ENCODE results near the gene SRGAP2. TPM values are rescaled to one million over a fixed set of nuclear protein-coding genes. Genes with fewer than 3 reads are reported as not detected.
"Not testable (repeated sequence)": the region's sequence is repeated elsewhere in the genome, so short reads cannot be mapped to it uniquely, and the experiment has no call there.

Gene SRGAP2
- total and polyA plus RNA-seq, 4 donors = 69.2 to 96.9 (median 85.4) TPM

DNA sequence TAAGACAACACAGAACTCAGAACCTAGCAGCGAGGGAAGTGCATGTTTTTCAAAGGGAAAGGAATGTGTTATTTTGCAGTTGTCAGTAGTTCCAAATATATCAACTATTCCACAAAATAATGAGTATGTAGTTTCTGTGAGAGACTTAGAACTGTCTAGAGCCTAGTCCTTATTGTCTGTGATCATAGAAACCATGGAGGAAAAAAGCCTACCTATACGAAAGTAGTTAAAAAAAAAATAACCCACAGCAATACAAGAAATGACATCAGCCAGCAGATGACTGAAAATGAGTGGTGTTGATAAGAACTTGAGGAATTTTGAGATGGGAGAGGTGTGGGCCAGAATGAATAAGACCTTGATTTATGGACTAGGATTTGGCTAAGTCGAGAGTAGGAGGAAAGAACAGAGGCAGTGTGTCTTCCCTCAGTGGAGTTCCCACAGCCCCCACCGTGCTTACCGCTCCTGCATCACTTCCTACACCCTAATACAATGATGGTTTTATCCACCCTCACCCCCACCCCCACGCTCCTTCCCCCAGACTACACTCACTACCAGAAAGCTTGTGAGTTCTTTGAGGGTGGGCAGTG is 20.9 kb downstream of the SRGAP2 start:
- not testable (repeated sequence) for H3K9me3 ChIP-seq (ENCODE audit: control insufficient read depth, insufficient read depth, low read length); H3K36me3 ChIP-seq (ENCODE audit: control insufficient read depth, insufficient read depth, low read length); H3K27me3 ChIP-seq (ENCODE audit: control insufficient read depth, insufficient read depth, low read length); H3K27ac ChIP-seq (ENCODE audit: low read depth, low read length); H3K4me1 ChIP-seq (ENCODE audit: control insufficient read depth, insufficient read depth, low read length); H3K4me3 ChIP-seq (ENCODE audit: low read depth, low read length)
- peak in 1 of 6 donors; percentile 0 for DNase-seq (ENCODE audit: low read depth in 4 of 6, low spot score in 6 of 6)
- no CpG with 5 or more reads among the region's 6 CpGs for WGBS (ENCODE audit: insufficient coverage)

DNA sequence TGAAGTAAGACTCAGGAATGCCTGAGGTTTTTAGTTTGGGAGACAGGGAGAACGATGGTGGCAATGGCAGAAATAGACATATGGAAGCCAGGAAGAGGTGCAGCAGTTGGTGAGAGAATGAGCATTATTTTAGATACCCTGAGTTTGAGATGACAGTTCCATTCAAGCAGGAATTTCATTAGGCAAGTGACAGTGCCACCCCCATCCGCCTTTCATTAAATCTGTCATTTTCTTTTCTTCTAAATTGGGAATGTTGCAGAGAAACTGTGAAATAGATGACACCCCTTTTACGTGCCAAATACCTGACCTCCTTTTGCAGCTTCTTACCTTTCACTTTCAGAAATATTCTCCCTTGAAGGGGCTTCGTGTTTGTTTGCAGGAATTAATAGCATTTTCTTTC is 22.0 kb downstream of the SRGAP2 start:
- H3K4me3 ChIP-seq (ENCODE audit: low read depth, low read length); H3K4me1 ChIP-seq (ENCODE audit: control insufficient read depth, insufficient read depth, low read length); H3K9me3 ChIP-seq (ENCODE audit: control insufficient read depth, insufficient read depth, low read length); H3K27ac ChIP-seq (ENCODE audit: low read depth, low read length); H3K27me3 ChIP-seq (ENCODE audit: control insufficient read depth, insufficient read depth, low read length); DNase-seq (ENCODE audit: low read depth in 4 of 6, low spot score in 6 of 6); H3K36me3 ChIP-seq (ENCODE audit: control insufficient read depth, insufficient read depth, low read length): not testable (repeated sequence)
- WGBS (ENCODE audit: insufficient coverage) = no CpG with 5 or more reads among the region's 4 CpGs

DNA sequence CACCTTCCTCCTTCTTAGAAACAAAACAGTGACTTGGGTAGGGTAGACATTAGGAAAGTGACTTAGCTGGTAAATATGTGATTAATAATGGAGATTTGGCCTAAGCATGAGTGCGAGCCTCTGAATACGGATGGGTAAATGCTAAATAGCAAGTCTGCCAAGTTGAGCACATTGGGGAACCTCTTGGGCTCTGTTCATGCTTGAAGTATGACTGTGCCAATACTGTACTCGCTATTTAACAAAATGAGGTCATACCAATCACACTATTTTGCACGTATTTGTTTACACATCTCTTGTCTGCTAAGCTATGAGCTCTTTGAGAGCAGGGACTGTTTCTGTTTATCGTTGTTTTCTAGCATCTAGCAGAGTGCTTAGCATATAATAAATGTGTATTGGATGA is 23.5 kb downstream of the SRGAP2 start:
- H3K36me3 ChIP-seq (ENCODE audit: control insufficient read depth, insufficient read depth, low read length); H3K9me3 ChIP-seq (ENCODE audit: control insufficient read depth, insufficient read depth, low read length); H3K27ac ChIP-seq (ENCODE audit: low read depth, low read length); H3K4me1 ChIP-seq (ENCODE audit: control insufficient read depth, insufficient read depth, low read length); H3K4me3 ChIP-seq (ENCODE audit: low read depth, low read length); H3K27me3 ChIP-seq (ENCODE audit: control insufficient read depth, insufficient read depth, low read length); DNase-seq (ENCODE audit: low read depth in 4 of 6, low spot score in 6 of 6): not testable (repeated sequence)
- WGBS (ENCODE audit: insufficient coverage) = no CpG with 5 or more reads among the region's 5 CpGs

GRCh38 chr1:206229286-206229685 is 25.9 kb downstream of the SRGAP2 start:
- H3K27me3 ChIP-seq (ENCODE audit: control insufficient read depth, insufficient read depth, low read length); DNase-seq (ENCODE audit: low read depth in 4 of 6, low spot score in 6 of 6); H3K36me3 ChIP-seq (ENCODE audit: control insufficient read depth, insufficient read depth, low read length); H3K4me3 ChIP-seq (ENCODE audit: low read depth, low read length); H3K27ac ChIP-seq (ENCODE audit: low read depth, low read length); H3K4me1 ChIP-seq (ENCODE audit: control insufficient read depth, insufficient read depth, low read length); H3K9me3 ChIP-seq (ENCODE audit: control insufficient read depth, insufficient read depth, low read length): not testable (repeated sequence)
- no CpG with 5 or more reads among the region's 2 CpGs for WGBS (ENCODE audit: insufficient coverage)

- H3K9me3 ChIP-seq (ENCODE audit: control insufficient read depth, insufficient read depth, low read length); H3K4me1 ChIP-seq (ENCODE audit: control insufficient read depth, insufficient read depth, low read length); H3K36me3 ChIP-seq (ENCODE audit: control insufficient read depth, insufficient read depth, low read length); H3K27me3 ChIP-seq (ENCODE audit: control insufficient read depth, insufficient read depth, low read length); DNase-seq (ENCODE audit: low read depth in 4 of 6, low spot score in 6 of 6); H3K27ac ChIP-seq (ENCODE audit: low read depth, low read length); H3K4me3 ChIP-seq (ENCODE audit: low read depth, low read length): not testable (repeated sequence)
- WGBS (ENCODE audit: insufficient coverage) = 85% methylated on average over 4 of the region's 9 CpGs
These were observed 28.6 kb downstream of the SRGAP2 start for GRCh38 chr1:206231989-206232388.

DNA sequence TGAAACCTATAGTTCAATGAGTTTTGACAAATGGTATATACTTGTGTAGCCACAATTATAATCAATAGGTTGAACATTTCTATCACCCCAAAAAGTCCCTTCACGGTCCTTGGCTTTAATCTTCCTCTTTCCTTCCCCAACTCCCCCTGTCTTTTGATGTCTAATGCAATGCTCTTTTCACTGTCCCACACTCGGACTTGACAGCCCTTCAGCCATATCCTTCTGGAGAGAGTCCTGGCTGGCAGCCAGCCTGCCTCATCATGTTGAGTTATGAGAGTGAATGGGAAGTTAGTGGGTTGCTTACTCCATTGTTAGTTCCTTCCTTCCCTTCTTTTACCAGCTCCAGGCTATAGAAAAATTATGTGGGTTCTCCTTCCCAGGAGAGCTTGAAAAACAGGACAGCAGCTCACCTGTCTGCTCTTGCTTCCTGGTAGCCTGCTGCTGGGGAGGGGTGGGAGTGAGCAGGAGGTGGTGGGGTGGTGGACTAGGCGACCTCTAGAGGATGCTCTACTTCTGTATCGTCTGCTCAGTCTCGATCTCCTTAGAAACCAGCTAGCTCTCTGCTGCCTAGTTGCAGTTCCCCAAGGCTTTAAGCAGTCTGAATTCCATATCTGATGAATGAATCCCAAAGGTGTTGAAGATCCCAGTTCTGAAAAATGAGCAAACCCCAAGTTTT is 29.8 kb downstream of the SRGAP2 start:
- not testable (repeated sequence) for H3K27ac ChIP-seq (ENCODE audit: low read depth, low read length); H3K9me3 ChIP-seq (ENCODE audit: control insufficient read depth, insufficient read depth, low read length); H3K4me1 ChIP-seq (ENCODE audit: control insufficient read depth, insufficient read depth, low read length); H3K36me3 ChIP-seq (ENCODE audit: control insufficient read depth, insufficient read depth, low read length); H3K4me3 ChIP-seq (ENCODE audit: low read depth, low read length); DNase-seq (ENCODE audit: low read depth in 4 of 6, low spot score in 6 of 6); H3K27me3 ChIP-seq (ENCODE audit: control insufficient read depth, insufficient read depth, low read length)
- WGBS (ENCODE audit: insufficient coverage) = no CpG with 5 or more reads among the region's 5 CpGs

- no CpG with 5 or more reads among the region's 3 CpGs for WGBS (ENCODE audit: insufficient coverage)
- not testable (repeated sequence) for H3K27ac ChIP-seq (ENCODE audit: low read depth, low read length); DNase-seq (ENCODE audit: low read depth in 4 of 6, low spot score in 6 of 6); H3K4me1 ChIP-seq (ENCODE audit: control insufficient read depth, insufficient read depth, low read length); H3K9me3 ChIP-seq (ENCODE audit: control insufficient read depth, insufficient read depth, low read length); H3K4me3 ChIP-seq (ENCODE audit: low read depth, low read length); H3K27me3 ChIP-seq (ENCODE audit: control insufficient read depth, insufficient read depth, low read length); H3K36me3 ChIP-seq (ENCODE audit: control insufficient read depth, insufficient read depth, low read length)
These were observed 31.0 kb downstream of the SRGAP2 start for GRCh38 chr1:206234189-206234916.

- H3K36me3 ChIP-seq (ENCODE audit: control insufficient read depth, insufficient read depth, low read length); H3K4me3 ChIP-seq (ENCODE audit: low read depth, low read length); H3K4me1 ChIP-seq (ENCODE audit: control insufficient read depth, insufficient read depth, low read length); H3K27ac ChIP-seq (ENCODE audit: low read depth, low read length); H3K9me3 ChIP-seq (ENCODE audit: control insufficient read depth, insufficient read depth, low read length); DNase-seq (ENCODE audit: low read depth in 4 of 6, low spot score in 6 of 6); H3K27me3 ChIP-seq (ENCODE audit: control insufficient read depth, insufficient read depth, low read length): not testable (repeated sequence)
- WGBS (ENCODE audit: insufficient coverage) = no CpG with 5 or more reads among the region's 2 CpGs
These were observed 31.8 kb downstream of the SRGAP2 start for GRCh38 chr1:206235190-206235589.

DNA sequence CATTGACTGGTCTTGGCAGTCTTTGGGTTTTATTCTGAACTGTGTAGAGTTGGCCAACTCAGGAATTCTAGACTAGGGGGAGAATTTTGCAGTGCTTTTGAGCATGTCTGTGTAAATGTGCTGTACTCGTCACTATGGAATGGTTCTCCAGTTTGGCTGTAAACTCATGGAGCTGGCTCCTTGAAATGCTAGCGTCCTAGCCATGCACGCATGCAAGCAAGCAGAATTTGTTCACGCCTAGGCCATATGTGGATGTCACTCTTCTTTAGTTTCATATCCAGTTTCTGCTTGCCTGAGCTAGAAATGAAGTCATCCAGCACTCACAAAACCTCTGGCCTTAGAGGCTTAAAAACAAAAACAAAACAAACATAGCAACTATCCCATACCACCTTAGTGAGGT is 36.9 kb downstream of the SRGAP2 start:
- no CpG with 5 or more reads among the region's 4 CpGs for WGBS (ENCODE audit: insufficient coverage)

DNA sequence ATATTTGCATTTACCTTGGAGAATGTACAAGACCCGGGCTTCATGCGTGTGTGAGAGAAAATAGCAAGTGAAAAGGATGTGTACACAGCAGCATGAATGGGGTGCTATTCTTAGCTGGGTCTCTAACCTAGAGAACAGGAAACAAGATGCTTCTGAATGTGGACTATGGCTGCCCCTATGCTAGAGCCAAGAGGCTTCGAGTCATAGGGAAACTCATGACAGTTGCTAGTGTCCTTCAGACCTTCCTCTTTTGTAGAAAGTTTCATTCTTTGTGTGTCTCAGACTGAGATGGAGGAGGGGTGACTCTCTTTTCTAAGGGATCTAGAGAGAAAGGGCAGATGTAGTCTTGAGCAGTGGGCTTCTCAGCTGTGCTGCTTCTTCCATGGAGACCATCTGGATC is 40.0 kb downstream of the SRGAP2 start:
- H3K27me3 ChIP-seq (ENCODE audit: control insufficient read depth, insufficient read depth, low read length); H3K27ac ChIP-seq (ENCODE audit: low read depth, low read length); H3K36me3 ChIP-seq (ENCODE audit: control insufficient read depth, insufficient read depth, low read length); DNase-seq (ENCODE audit: low read depth in 4 of 6, low spot score in 6 of 6); H3K4me3 ChIP-seq (ENCODE audit: low read depth, low read length); H3K4me1 ChIP-seq (ENCODE audit: control insufficient read depth, insufficient read depth, low read length); H3K9me3 ChIP-seq (ENCODE audit: control insufficient read depth, insufficient read depth, low read length): not testable (repeated sequence)
- WGBS (ENCODE audit: insufficient coverage) = 67% methylated on average over 1 of the region's 3 CpGs

More for the DNA sequence above, 36.9 kb downstream of the SRGAP2 start:
- H3K36me3 ChIP-seq (ENCODE audit: control insufficient read depth, insufficient read depth, low read length); H3K27me3 ChIP-seq (ENCODE audit: control insufficient read depth, insufficient read depth, low read length); H3K27ac ChIP-seq (ENCODE audit: low read depth, low read length); H3K4me3 ChIP-seq (ENCODE audit: low read depth, low read length); H3K9me3 ChIP-seq (ENCODE audit: control insufficient read depth, insufficient read depth, low read length); H3K4me1 ChIP-seq (ENCODE audit: control insufficient read depth, insufficient read depth, low read length): not testable (repeated sequence)
- DNase-seq (ENCODE audit: low read depth in 4 of 6, low spot score in 6 of 6) = peak in 1 of 6 donors; percentile 40

All from spinal cord (tissue), 10 donors.